NCI-H146 treated with DMSO at 0.1 percent for 48 hours (cell line): ENCODE measurements around the gene NRAP.
"Not testable (repeated sequence)": the region's sequence is repeated elsewhere in the genome, so short reads cannot be mapped to it uniquely, and the experiment has no call there.

Experiments used
- DNase-seq: peaks from one replicate; lab custom pipeline; 2025; ENCODE audit not compliant: unreplicated experiment; lab: John Stamatoyannopoulos, UW

The NRAP gene

DNA sequence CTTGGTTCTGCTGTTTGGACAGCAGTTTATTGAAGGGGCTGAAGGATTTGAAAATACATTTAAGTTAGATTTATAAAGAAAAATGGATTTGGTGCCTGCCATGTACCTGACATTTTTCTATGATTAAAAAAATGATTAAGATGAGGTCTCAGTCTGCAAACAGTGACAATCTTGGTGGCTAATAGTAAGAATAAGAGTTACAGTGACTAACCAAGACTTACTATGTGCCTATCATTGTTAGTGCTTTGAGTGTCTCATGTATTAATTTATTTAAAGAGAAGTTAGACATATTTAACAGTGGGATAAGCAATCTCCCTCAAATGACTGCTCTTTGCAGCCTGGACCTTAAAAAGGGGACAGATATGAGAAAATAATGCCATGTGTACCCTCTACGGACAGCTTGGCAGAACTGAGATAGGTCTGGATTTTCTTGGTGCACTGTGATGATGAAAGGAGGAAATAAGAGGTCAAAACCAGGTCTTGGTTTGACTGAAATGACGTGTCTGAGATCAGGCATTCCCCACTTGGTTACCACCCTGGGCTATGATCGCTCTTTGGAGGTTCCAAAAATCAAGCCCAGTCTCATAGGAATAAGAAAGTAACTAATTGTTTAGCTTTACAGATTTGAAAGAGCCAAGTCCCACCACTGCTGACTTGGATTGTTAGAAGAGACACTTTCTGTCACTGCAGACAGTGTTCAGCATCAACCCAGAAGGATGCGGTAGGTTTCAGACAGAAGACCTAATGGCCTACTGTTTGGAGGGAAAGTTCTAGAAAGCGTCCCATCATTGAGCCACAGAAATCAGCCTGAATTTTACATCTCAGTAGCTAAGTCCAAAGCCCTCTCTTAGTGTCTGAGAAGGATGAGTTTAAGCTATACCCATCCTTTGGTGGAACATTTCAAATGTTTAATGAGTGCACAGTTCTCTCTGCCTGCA, 18.0 kb upstream of the NRAP start:
- no peak for DNase-seq

DNA sequence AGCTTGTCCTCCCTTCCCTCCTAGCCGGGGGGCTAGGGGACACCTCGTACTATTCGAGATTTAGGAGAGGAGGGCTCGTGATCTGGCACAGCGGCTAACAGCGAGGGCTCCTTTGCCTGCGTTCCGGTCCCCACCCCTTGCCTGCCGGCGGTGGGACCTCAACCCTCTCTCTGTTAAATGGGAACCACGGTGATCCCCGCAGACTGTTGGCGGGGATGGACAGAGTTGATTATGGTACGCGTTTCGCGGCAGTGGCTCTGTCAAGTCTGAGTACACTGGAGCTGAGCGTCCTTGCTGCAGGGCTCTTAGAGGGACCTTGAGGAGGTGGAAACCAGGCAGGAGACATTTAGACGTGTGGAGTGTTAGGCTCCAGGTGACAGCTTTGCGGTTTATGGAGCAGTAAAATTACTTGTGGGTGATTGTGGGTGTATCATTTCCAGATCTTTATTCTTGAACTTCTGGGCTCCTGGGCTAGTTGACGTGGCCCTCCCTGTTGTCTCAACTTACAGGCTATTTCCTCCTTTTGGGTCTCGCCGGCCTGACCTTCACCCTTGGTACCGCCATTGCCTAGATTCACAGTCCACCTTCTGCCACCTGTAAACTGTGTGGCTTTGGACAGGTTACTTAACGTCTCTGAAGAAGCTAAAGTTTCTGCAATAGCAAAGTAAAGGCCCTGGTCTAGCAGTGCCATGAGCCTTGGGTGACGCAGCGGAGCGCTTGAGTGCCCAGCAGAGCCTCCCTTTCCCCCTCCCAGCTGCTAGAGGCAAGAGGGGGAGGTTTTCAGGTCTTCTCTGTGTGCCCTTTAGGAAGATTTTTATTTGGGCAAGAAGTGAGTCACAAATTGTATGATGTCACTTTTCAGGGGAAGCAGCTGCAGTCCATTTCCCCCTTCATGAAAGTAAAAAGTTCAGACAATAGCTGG, 16.6 kb upstream of the NRAP start:
- DNase-seq, result peak; percentile 22

DNA sequence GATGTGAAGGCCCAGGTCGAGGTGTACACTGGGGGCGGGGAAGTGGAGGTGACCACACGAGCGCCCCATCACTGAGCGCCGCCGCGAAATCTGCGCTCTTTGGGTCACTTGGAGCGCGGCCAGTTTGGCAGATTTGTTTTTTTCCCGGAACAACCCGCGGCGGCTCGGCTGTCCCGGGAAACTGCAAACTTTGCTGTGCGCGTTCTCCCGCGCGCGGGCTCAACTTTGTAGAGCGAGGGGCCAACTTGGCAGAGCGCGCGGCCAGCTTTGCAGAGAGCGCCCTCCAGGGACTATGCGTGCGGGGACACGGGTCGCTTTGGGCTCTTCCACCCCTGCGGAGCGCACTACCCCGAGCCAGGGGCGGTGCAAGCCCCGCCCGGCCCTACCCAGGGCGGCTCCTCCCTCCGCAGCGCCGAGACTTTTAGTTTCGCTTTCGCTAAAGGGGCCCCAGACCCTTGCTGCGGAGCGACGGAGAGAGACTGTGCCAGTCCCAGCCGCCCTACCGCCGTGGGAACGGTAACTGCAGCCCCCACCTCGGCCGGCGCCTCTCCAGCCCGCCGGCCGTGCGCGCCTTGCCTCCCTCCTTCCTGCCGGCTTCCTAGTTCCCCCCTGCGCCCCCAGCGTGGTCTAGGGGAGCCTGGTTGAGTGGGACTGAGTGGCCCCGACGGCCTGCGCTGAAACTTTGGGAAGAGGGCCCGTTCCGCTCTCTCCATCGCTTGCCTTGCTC, 15.8 kb upstream of the NRAP start, which contains the start of gene CASP7:
Gene CASP7 (plus strand): TSS at position 450 of the 727 bp plus-strand sequence. CDS start 17,582 bp downstream, outside the sequence.
- peak; percentile 47 for DNase-seq

DNA sequence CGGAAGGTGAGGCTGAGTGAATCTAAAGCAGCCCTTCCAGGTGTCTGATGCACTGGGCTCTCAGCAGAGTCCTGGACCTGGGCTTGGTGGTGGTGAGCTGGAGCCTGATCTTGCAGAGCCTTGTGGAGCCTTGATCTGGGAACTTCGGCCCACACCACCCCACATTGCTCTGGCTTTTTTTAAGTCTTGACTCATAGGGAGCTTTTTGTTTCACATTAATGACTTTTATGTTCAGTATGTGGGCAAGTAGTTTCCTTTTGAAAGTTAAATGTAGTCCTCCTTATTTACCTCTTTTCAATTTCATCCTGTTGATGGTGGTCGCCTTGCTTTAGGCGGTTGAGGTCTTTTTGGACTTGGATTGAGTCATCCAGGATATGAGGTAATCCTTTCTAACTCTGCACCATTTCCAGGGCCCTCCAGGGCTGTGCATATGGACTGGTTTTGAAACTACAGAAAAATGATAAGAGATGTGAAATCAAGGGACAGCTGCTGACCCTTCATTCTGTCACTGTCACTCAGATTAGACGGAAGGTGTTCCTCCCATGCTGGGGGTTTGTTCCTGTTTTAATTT, 2.9 kb upstream of the NRAP start:
- DNase-seq, result no peak

DNA sequence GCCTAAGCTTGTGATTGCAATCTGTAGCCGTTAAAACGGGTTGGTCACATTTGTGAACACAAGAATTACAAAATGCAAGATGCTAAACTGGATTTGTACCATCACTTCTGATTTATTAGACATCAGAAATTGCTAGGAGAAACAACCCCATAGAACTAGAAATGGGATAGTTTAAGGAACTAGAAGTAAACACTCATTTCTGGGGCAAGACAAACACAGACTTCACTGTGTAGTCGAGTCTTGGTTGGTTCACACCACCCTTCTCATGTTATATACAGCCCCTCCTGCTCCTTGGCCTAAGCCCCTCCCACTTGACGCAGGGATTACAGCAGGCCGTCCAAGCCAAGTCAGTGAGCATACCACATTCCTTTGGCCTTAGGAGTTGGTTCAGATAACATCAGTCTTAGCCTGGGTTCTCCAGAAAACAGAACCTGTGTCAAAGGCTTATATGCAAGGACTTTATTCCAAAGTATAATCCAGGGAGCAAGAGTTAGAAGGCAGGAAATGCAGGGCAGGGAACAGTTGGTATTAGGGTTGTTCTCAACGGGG, 2.0 kb upstream of the NRAP start:
- DNase-seq, result no peak

DNA sequence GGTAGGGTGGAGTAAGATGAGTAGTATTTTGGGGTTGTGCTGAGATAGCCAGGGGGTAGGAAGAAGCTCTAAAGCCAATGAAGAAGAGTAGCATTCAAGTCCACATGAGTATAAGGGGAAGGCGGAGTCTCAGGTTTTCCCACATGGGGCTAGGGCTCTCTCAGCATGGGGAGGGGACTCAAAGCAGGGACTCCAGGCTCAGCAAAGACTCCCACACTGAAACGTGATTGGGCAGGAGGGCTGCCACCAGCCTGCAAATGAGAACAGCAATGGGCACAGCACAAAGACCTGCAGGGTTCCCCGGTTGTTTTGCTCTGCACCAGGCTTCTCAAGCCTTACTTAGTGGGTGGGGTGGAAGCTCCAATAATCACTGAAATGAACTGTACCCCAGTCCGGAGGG, 1.5 kb upstream of the NRAP start:
- no peak for DNase-seq

DNA sequence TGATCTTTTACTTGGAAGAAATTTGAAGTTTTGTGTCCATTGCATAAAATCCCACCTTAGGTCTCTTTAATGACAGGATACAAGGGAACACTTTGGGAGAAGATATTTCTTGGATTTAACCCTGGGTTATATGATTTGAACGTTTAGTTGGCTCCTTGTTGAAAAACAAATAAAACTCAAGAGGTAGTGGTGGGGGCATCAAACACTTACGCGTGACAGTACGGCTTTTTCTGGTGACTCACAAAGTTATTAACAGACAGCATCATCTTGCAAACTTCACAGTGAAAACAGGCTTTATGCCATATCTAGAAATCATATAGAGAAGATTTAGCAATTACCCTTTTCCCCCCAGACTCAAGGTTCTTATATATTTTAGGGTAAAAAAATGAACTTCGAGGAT, 699 bp downstream of the NRAP start:
- no peak for DNase-seq

DNA sequence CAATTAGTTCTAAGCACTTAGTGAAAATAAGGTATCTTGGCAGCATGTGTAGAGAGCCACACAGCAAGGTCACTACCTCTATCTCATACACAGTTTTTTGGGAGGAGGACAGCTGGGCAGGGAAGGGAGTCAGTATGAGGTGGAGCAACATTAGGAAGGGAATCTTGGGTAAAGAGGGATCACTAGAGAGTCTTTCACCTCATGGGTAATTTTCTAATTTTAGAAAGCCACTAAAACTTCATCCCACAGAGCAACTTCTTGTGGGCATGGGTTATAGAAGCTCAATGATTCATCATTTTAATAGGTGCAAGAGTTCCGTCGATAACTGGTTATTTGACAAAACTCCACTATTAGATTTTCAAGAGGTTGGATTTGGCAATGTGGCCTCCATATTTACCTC, 2.5 kb downstream of the NRAP start:
- no peak for DNase-seq

DNA sequence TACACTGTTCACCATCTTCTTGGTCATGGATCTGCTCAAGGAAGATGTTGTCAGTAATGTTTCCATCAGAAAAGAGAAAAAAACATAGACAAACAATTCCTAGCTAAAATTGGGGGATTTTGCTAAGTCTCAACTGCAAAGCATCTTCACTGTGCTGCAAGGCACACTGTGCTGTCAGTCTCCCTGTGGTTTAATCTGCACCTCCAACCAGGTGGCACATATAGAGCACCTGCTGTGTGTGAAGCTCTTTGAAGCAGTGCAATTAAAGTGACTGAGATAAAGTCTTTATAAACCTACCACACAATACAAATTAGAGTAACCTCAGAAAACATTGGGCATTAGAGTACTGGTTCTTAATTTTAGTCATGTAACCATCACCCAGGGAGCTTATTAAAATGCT, 6.3 kb downstream of the NRAP start:
- DNase-seq, result peak; percentile 58

DNA sequence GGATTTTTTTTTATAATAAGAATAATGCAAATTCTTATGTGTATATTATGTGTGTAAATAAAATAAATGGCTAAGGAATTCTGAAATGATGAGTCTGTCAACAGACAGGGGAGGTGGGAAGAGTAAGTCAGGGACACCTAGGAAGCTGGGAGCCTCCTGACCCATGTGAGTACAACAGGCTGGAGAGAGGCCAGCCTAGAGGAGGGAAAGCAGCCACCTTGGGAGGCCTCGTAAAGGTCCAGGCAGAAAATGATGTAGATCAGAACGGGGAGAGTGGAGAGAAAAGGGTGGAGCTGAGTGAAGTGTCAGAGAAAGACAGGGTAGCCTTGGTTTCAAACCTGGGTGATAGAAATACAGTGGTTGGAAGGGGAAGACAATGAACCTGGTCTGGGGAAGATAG, 6.9 kb downstream of the NRAP start:
- no peak for DNase-seq

DNA sequence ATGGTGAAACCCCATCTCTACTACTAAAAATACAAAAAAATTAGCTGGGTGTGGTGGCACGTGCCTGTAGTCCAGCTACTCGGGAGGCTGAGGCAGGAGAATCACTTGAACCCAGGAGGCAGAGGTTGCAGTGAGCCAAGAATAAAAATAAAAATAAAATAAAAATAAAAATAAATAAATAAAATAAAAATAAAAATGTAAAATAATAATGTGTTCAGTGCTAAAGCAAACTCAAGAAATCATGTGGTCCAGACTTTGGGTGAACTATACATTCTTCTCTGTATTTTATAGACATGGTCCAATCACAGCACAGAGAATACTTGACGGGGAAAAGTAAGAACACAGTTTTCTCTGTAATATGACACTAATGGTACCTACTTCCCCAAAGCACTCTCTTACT, 11.4 kb downstream of the NRAP start:
- DNase-seq, result not testable (repeated sequence)

DNA sequence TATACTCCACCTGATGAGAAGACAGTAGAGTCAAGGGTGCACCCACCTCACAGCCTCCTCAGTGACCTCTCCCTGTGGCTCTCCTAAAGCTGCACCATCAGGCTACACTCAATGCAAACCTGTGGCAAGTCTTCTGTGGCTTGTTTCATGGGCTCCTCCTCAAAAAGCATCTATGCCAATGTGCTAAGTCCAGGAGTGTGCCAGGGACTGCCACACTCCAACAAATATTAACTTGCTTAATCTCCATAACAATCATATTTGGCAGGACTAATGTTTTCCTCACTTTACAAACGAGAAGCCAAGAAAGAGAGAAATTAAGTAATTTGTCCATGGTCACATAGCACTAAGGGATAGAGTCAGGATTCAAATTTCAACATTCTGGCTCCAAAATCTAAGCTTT, 11.9 kb downstream of the NRAP start:
- no peak for DNase-seq

DNA sequence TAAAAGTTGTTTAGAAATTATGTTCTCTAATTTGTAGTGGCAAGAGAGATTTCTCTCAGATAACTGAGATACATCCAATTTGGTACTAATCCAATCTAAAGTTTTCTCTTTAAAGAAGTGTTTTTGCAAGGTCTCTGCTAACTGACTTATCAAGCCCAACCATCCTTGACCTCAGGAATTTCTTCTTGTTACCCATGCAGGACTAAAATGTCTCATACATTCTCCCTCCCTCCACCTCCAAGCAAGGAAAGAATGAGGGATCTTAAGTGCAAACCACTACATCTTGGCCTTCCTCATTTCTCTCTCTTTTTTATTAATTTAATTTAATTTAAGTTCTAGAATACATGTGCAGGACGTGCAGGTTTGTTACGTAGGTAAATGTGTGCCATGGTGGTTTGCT, 12.8 kb downstream of the NRAP start:
- no peak for DNase-seq

DNA sequence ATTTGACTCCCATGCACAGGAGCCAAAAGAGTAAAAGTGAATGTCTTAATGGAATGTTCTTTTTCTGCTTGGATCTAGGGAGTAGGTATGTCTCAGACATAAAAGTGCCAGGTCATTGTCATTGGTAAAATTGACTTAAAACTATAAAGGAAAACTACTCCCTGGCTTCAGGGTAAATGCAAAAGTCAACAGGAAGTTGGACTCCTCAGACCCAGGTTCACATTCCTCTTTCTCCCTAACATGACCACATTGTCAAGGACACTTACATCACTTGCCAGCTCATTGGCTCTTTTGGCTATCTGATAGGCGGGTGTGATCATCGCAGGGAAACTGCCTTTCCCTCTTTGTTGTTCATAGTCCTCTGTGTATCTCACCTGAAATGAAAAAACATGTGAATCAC, 13.7 kb downstream of the NRAP start:
- no peak for DNase-seq

DNA sequence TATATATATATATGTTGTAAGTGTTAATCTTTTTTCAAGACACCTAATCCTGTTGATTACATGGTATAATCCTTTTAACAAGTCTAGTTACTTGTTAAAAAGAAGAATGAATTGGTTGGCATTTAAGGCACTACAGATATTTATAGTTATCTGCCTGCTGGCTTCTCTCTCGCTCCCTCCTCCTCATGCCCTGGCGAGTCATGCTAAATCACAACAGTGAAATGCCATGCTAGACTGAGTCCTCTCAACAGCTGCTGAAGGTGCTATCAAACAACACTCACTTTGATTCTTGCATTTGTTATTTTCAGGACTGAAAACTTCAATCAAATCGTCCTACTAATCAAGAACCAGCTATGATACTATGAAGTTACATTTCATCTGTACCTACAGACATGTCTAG, 15.4 kb downstream of the NRAP start:
- DNase-seq, result no peak

DNA sequence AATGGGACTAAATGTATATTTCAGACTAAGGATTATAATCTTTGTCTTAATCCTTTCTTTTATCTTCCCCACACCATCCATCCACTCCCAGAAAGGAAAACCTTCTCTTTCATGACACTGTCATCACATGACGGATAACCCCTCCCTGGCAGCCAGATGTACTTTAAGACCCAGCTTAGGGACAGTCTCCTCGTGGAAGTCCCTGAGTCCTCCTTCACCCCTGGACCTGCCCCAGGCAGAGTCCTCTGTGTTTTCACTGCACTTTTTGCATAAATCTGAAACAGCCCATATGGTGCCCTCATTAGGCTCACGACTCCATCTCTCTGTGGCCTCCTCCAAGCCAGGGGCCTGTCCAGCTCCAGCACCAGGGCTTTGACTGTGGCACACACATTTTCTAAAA, 16.0 kb downstream of the NRAP start:
- DNase-seq, result no peak

DNA sequence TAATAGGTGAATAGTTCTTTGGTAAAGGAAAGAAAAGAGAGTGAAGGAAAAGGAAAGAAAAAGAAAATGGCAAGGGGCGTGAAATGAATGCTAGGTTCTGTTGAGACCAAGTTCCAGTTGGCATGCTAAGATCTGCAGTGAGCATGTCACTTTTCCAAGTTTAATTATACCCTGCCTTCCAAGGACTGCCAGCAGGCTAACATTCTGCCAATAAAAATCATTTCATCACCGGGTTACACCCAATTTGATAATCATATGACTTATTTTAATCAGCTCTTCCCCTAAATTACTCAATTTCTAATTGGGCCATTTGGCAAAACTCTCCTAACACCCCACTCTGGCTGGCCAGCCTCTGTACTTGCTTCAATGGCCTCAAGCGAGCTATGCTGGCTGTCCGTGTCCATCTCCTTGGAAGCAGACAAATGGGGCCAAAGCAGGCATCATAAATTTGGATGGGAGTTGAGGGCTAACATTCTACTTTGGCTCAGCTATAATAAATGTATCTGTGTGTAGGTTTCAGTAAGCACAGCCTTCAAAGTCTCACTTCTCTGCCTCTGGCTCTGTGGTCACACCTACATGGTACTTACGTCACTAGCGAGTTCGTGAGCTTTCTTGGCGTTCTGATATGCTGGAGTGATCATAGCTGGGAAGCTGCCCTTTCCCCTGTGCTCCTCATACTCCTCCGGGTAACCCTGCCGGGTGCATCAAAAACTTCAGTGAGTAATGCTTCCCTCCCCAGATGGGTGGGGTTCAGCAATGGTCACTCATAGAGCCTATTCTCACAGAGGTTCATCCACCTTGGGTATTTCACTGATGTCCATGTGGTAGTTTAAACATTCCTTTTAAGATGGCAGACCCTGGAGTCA, 17.3 kb downstream of the NRAP start:
- no peak for DNase-seq

DNA sequence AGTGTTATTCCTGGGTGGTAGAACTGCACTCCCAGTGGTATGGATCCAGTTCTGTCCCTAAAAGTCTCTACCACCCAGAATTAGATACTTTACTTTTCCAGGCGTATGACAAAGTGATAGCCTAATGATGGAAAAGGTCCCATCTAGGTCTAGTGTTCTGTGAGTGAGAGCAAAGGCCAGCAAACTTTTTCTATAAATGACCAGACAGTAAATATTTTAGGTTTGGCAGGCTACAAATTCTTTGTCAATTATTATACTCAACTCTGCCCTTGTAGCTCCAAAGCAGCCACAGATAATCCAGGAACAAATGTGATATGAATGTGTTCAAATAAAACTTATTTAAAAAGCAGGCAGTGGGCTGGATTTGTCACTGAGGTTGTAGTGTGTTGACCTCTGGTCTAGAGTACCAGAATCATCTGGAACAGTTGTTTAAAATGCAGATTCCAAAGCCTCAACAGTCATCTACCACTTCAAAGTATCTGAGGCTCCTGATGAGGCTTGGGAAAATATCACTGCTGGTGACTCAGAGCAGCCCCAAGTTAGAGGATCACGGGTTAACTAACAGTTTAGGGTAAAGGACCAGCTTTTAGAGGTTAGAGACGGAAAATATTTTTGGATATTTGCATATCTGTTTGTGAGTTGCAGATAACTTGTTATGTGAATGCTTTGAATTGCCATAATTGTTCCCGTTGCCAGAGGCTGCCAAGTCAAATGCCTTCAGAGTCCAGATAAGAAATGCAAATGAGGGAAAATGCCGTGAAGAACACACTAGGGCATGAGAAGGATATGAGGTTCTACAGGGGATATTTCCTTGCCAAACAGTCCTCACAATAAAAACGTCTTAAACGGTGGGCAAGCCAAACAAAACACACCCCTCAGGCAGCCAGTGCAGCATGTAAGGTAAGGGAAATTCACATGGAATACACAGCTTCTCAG, 19.4 kb downstream of the NRAP start:
- no peak for DNase-seq

DNA sequence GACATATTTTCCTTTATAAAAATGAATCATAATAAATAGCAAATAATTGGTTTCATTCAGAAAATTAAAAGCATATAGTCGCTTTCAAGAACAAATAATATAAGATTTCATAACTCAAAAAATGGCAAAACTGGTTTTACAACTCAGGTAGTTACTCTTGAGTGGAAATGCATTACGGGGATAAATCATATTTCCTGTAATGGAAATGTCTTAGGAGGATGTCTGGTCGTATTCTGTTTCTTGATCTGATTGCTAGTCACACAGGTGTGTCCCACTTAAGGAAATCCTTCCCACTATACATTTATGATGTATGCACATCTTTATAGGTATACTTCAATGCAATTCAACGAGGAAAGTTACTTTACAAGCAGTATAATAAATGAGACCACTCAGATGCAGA, 20.7 kb downstream of the NRAP start:
- DNase-seq, result no peak
